NCI-H2196 treated with DMSO at 0.1 percent for 48 hours (cell line): ENCODE results near the gene SLCO2B1.

Experiments used
- DNase-seq: peaks from one replicate; lab custom pipeline; 2025; ENCODE audit not compliant: unreplicated experiment; lab: John Stamatoyannopoulos, UW

SLCO2B1 gene

DNA sequence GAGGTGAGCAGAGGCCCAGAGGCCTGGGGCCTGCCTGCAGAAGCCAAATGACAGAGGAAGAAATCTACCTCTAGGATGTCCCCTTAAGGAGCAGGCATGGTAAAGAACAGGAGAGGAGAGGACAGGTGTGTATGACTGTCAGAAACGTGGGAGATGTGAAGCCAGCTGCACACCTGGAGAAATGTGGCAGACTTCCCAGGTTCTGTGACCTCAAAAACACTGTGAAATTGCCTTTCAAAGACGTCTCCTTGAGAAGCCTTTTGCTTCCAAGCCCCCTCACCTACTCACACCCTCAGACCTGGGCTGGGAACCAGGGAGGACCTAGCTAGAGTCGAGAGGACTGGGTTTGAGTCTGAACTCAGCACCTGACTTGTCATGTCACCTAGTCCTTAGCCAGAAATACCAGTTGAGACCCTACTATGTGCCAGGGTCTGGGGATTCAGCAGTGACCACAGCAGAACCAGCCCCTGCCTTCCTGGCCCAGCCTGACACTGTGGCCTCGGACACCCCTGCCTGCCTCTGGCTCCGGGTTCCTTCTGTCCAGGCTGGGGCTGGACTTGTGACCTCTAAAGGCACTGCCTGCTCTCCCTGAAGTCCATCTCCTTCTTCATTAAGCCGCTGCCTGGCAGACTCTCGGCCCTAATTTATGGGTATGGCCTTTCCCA lies 95.2 kb downstream of the SLCO2B1 start:
- no peak for DNase-seq

- DNase-seq: no peak
Measured at GRCh38 chr11:75246671-75247350, 95.9 kb downstream of the SLCO2B1 start.

GRCh38 chr11:75248924-75249256 lies 98.0 kb downstream of the SLCO2B1 start:
- no peak for DNase-seq

DNA sequence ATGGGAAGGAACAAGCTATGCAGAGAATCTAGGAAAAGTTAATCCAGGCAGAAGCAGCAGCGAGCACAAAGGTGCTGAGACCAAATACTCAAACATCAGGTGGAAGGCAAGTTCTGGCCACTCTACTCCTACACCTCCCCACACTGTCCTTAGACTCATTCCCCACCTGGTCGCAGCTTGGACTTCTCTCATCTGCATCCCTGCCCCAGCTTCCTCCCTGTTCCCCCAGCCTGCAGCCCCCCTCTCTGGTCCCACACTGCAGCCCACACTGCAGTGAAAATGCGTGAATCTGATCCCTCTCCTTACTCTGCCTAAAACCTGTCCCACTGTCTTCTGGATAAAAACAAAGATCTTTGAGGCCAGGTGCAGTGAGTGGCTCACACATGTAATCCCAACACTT lies 98.8 kb downstream of the SLCO2B1 start:
- no peak for DNase-seq

DNA sequence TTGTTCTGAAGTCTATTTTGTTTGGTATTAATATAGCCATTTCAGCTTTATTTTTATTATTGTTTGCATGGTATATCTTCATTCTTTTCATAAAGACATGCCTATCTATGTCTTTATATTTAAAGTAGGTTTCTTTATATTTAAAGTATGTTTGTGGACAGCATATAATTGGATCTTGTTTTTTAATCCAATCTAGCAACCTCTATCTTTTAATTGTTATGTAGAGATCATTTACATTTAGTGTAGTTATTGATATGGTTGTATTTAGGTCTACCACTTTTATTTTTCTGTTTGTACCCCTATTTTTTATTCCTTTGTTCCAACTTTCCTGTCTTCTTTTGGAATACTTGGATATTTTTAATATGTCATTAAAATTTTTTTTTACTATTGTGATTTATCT lies 103.4 kb downstream of the SLCO2B1 start:
- no peak for DNase-seq
